CD4-positive, alpha-beta T cell (primary cell): ENCODE measurements around the gene DOCK2. TPM values are rescaled to one million over a fixed set of nuclear protein-coding genes. Genes with fewer than 3 reads are reported as not detected.

ENCODE experiments used
- ATAC-seq: fragments of 200-7000 bp; cut with Tn5 transposase; one replicate; pipeline ENCODE4 v1.10.0; 2022; ENCODE audit warnings: mild to moderate bottlenecking; ENCODE audit not compliant: poor library complexity
- CTCF ChIA-PET: fragments of 350-600 bp; sonication (Branson Sonifier 250); formaldehyde crosslinking; loops from one replicate; lab custom pipeline; 2021; ENCODE audit warnings: antibody characterized with exemption, inconsistent platforms; lab: Charles Lee
- POLR2A ChIA-PET: fragments of 350-600 bp; sonication (Branson Sonifier 250); formaldehyde crosslinking; loops from one replicate; lab custom pipeline; 2021; ENCODE audit warnings: antibody characterized with exemption, inconsistent platforms; lab: Charles Lee
- DNase-seq, 14 experiments: peaks; one replicate each; pipeline ENCODE4 v3.0.0-alpha.2; 2013 to 2020; ENCODE audit warnings: mixed read lengths in 2 of 14
- H3K27ac ChIP-seq, 2 donors: one replicate each; pipeline versions ENCODE4 v1.5.1 to v1.7.0; 2013; ENCODE audit warnings: low read length in 2 of 2, low read depth in 1 of 2, mild to moderate bottlenecking in 1 of 2
- H3K27me3 ChIP-seq, 2 experiments: 1 replicate in 1 of 2; 2 replicates in 1 of 2; pipeline versions ENCODE4 v1.6.1 to v1.7.0; 2013; ENCODE audit warnings: low read length in 2 of 2, control low read depth in 1 of 2, mild to moderate bottlenecking in 1 of 2, moderate library complexity in 1 of 2; ENCODE audit not compliant: insufficient read depth in 2 of 2, control insufficient read depth in 1 of 2
- H3K36me3 ChIP-seq: one replicate; pipeline ENCODE4 v1.6.1; 2013; ENCODE audit warnings: low read length, control low read depth; ENCODE audit not compliant: insufficient read depth
- H3K4me1 ChIP-seq: one replicate; pipeline ENCODE4 v1.6.1; 2013; ENCODE audit warnings: low read length, control low read depth; ENCODE audit not compliant: insufficient read depth
- H3K4me3 ChIP-seq: one replicate; pipeline ENCODE4 v1.5.1; 2013; ENCODE audit warnings: mild to moderate bottlenecking, low read length, moderate library complexity
- H3K9me3 ChIP-seq, 2 experiments: 1 replicate in 1 of 2; 2 replicates in 1 of 2; pipeline versions ENCODE4 v1.6.1 to v1.7.0; 2013; ENCODE audit warnings: low read length in 2 of 2, mild to moderate bottlenecking in 2 of 2, control low read depth in 1 of 2, moderate library complexity in 1 of 2; ENCODE audit not compliant: control insufficient read depth in 1 of 2, insufficient read depth in 1 of 2
- H3K27ac Mint-ChIP-seq: one replicate; pipeline ENCODE4 v1.8.0; 2020; ENCODE audit warnings: mixed read lengths
- H3K27me3 Mint-ChIP-seq: one replicate; pipeline ENCODE4 v1.8.0; 2021; ENCODE audit warnings: mixed read lengths
- H3K36me3 Mint-ChIP-seq: one replicate; pipeline ENCODE4 v1.8.0; 2021; ENCODE audit warnings: low read depth, mixed read lengths
- H3K4me1 Mint-ChIP-seq: one replicate; pipeline ENCODE4 v1.8.0; 2021; ENCODE audit warnings: low read depth, mixed read lengths
- H3K4me3 Mint-ChIP-seq: one replicate; pipeline ENCODE4 v1.8.0; 2020; ENCODE audit warnings: mild to moderate bottlenecking, mixed read lengths
- H3K9me3 Mint-ChIP-seq: one replicate; pipeline ENCODE4 v1.8.0; 2020; ENCODE audit warnings: mixed read lengths
- intact Hi-C, 2 experiments: fragments of 100-400 bp; cut with DNase I in 1 of 2; cut with micrococcal nuclease in 1 of 2; formaldehyde crosslinking; loops; one replicate each; pipeline versions ENCODE4 v1.15.1 to v1.9.0; 2023 to 2025; cut with DNase I, micrococcal nuclease
- total RNA-seq, 174 experiments: library from RNA in 2 of 174; stranded (reverse) in 2 of 174; gene quantifications; one replicate each; pipeline ENCODE4 v1.2.3 and lab custom pipeline; 2021 to 2026
- TF ChIP-seq, protein P1 (sequence below): fragments of 200-600 bp; IDR thresholded peaks from one replicate; pipeline ENCODE4 v1.8.0; 2022; ENCODE audit warnings: antibody characterized with exemption, mild to moderate bottlenecking

Gene DOCK2
- total RNA-seq, 2 experiments from 2014 or later, result 220 to 229 TPM

DNA sequence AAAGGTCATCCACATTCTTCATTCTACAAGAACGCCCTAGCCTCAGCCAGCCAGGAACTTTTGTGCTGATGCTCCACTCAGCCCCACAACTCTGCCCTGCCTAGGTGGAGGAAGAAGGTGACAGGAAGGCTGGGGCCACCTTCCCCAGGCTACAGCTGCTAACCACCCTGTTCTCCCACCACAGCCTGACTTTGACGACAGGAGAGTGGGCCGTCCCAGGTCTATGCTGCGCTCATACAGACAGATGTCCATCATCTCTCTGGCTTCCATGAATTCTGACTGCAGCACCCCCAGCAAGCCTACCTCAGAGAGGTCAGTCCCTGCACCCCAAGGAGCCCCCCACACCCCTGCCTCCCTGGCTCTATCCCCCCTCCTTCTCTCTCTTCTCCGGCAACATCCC lies 440.5 kb downstream of the DOCK2 start:
- POLR2A ChIA-PET, result no interaction called here
- ATAC-seq (no peak), DNase-seq (no peak)
- no peaks in the 10 kb centered on the region for H3K9me3 ChIP-seq
- H3K4me1 ChIP-seq, result no peaks in the 10 kb centered on the region
- H3K36me3 ChIP-seq, result peaks cover 84% of the 10 kb centered on the region
- CTCF ChIA-PET, result no interaction called here
- no peaks in the 10 kb centered on the region for H3K27me3 ChIP-seq
- Mint-ChIP-seq H3K27me3 (no peaks in the 10 kb centered on the region), H3K27ac (no peak overlapping the region), H3K4me3 (no peak overlapping the region), H3K9me3 (no peaks in the 10 kb centered on the region), H3K4me1 (no peaks in the 10 kb centered on the region), H3K36me3 (peaks cover 99% of the 10 kb centered on the region)
- H3K27ac ChIP-seq, result no peak overlapping the region
- intact Hi-C loops, result no loop called here
- no peak overlapping the region for H3K4me3 ChIP-seq
- TF ChIP-seq, protein P1, sequence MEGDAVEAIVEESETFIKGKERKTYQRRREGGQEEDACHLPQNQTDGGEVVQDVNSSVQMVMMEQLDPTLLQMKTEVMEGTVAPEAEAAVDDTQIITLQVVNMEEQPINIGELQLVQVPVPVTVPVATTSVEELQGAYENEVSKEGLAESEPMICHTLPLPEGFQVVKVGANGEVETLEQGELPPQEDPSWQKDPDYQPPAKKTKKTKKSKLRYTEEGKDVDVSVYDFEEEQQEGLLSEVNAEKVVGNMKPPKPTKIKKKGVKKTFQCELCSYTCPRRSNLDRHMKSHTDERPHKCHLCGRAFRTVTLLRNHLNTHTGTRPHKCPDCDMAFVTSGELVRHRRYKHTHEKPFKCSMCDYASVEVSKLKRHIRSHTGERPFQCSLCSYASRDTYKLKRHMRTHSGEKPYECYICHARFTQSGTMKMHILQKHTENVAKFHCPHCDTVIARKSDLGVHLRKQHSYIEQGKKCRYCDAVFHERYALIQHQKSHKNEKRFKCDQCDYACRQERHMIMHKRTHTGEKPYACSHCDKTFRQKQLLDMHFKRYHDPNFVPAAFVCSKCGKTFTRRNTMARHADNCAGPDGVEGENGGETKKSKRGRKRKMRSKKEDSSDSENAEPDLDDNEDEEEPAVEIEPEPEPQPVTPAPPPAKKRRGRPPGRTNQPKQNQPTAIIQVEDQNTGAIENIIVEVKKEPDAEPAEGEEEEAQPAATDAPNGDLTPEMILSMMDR, result no peak

DNA sequence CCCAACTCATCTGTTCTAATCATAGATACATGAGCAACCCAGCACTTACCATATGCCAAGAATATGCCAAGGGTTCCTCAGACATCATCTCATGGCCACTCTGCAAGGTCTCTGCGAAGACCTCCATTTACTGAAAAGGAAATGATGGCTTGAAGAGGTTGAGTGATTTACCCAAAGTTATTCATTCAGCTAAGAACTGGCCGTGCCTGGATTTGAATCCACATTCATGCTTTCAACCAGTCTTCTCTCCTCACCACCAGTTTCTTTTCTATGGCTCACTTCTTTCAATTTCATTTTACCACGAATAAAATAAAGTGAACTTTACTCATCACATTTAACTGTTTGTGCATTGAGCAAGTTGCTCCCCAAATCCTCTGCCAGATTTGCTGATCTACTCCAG lies 441.4 kb downstream of the DOCK2 start:
- DNase-seq, result no peak
- no peak overlapping the region for H3K4me3 Mint-ChIP-seq
- POLR2A ChIA-PET, result no interaction called here
- no peak for ATAC-seq
- no peak overlapping the region for H3K27ac Mint-ChIP-seq
- TF ChIP-seq, protein P1, result no peak
- intact Hi-C loops, result no loop called here
- H3K9me3 ChIP-seq, result no peaks in the 10 kb centered on the region
- H3K4me1 ChIP-seq, result no peaks in the 10 kb centered on the region
- H3K36me3 ChIP-seq, result peaks cover 93% of the 10 kb centered on the region
- H3K4me1 Mint-ChIP-seq, result no peaks in the 10 kb centered on the region
- H3K9me3 Mint-ChIP-seq, result no peaks in the 10 kb centered on the region
- H3K4me3 ChIP-seq, result no peak overlapping the region
- H3K27ac ChIP-seq, result no peak overlapping the region
- no peaks in the 10 kb centered on the region for H3K27me3 Mint-ChIP-seq
- CTCF ChIA-PET, result no interaction called here
- H3K27me3 ChIP-seq, result no peaks in the 10 kb centered on the region
- peaks cover 99% of the 10 kb centered on the region for H3K36me3 Mint-ChIP-seq

DNA sequence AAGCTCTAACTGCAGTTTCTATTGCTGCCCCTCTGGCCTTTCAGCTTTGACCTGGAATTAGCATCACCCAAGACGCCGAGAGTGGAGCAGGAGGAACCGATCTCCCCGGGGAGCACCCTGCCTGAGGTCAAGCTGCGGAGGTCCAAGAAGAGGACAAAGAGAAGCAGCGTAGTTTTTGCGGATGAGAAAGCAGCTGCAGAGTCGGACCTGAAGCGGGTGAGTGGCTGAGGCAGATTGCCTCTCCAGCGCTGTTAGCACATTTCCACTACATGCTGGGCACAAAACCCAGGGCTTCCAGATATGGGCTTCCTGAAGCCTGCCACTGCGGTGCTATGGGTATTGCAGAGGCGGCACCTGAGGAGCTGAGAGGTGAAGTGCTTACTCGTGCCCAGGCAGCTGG lies 441.9 kb downstream of the DOCK2 start:
- H3K9me3 ChIP-seq, result no peaks in the 10 kb centered on the region
- Mint-ChIP-seq H3K27ac (no peak overlapping the region), H3K9me3 (no peaks in the 10 kb centered on the region), H3K36me3 (peaks cover 99% of the 10 kb centered on the region), H3K27me3 (no peaks in the 10 kb centered on the region), H3K4me1 (no peaks in the 10 kb centered on the region), H3K4me3 (no peak overlapping the region)
- DNase-seq, result no peak
- TF ChIP-seq, protein P1, result no peak
- intact Hi-C loops, result no loop called here
- ChIA-PET CTCF (no interaction called here), POLR2A (no interaction called here)
- H3K4me1 ChIP-seq, result no peaks in the 10 kb centered on the region
- no peak overlapping the region for H3K4me3 ChIP-seq
- peaks cover 98% of the 10 kb centered on the region for H3K36me3 ChIP-seq
- H3K27ac ChIP-seq, result no peak overlapping the region
- H3K27me3 ChIP-seq, result no peaks in the 10 kb centered on the region
- no peak for ATAC-seq
